ENCODE data around the gene CSK.

DNA sequence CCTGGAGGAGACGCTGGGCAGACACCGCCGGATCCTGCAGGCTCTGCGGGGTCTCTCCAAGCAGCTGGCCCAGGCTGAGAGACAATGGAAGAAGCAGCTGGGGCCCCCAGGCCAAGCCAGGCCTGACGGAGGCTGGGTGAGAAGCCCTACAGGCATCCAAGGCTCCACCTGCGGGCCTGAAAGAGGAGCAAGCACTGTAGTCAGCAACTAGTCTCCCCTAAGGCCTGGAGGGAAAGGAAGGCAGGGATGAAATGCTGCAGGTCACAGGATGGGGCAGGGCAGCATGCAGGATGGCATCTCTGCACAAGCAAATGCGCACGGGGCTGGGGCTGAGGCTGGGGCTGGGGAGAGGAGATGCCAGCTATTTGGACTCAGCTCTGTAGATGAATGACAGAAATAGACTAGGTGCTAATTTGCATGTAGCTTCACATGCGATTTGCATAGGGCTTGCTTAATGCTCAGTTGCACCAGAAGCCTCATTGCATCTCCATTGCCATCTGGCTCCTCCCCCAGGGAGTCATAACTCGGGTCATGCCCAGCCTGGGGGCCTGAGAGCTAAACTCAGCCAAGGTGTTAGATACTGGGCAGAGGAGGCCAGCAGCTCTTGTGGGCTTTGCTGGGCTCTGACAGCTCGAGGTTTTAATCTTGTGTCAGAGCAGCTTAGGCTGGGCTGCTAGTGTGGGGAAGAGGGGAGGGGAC, 39.4 kb downstream of the CSK start:
- TF ChIP-seq, protein P1, sequence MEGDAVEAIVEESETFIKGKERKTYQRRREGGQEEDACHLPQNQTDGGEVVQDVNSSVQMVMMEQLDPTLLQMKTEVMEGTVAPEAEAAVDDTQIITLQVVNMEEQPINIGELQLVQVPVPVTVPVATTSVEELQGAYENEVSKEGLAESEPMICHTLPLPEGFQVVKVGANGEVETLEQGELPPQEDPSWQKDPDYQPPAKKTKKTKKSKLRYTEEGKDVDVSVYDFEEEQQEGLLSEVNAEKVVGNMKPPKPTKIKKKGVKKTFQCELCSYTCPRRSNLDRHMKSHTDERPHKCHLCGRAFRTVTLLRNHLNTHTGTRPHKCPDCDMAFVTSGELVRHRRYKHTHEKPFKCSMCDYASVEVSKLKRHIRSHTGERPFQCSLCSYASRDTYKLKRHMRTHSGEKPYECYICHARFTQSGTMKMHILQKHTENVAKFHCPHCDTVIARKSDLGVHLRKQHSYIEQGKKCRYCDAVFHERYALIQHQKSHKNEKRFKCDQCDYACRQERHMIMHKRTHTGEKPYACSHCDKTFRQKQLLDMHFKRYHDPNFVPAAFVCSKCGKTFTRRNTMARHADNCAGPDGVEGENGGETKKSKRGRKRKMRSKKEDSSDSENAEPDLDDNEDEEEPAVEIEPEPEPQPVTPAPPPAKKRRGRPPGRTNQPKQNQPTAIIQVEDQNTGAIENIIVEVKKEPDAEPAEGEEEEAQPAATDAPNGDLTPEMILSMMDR (IDR thresholded peaks at IDR 0.05): no peak
- TF ChIP-seq POLR2A (IDR thresholded peaks at IDR 0.05): no peak
